AG10803 (cell line): ENCODE results near the gene COQ9.
"Not testable (repeated sequence)": the region's sequence is repeated elsewhere in the genome, so short reads cannot be mapped to it uniquely, and the experiment has no call there.

Source experiments
- DNase-seq: peaks from one replicate; pipeline ENCODE4 v3.0.0; 2010; ENCODE audit warnings: low read depth
- H3K4me3 ChIP-seq: 2 replicates; pipeline ENCODE4 v1.5.1; 2011; ENCODE audit warnings: mild to moderate bottlenecking, low read length, control low read depth
- TF ChIP-seq, protein P1 (sequence below): conservative IDR thresholded peaks from 2 replicates; pipeline ENCODE4 v1.5.1; 2011; ENCODE audit warnings: mild to moderate bottlenecking, low read length, control low read depth, inconsistent platforms

Gene COQ9

DNA sequence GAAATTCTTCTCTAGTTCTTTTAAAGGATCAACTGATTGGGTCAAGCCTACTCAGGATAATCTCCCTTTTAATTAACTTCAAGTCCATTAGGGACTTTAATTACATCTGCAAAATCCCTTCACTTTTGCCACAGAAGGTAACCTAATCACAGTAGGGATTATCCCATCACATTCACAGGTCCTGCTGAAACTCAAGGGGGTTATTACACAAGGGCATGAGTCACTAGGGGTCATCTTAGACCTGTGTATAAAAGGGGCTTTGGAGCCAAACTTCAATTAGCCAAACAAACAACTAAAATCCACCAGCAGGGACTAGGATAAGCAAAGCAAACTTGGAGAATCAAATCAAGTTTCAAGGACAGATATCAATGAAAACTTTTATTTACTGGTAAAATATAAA lies 19.5 kb upstream of the COQ9 start:
- no peak for DNase-seq
- TF ChIP-seq, protein P1, sequence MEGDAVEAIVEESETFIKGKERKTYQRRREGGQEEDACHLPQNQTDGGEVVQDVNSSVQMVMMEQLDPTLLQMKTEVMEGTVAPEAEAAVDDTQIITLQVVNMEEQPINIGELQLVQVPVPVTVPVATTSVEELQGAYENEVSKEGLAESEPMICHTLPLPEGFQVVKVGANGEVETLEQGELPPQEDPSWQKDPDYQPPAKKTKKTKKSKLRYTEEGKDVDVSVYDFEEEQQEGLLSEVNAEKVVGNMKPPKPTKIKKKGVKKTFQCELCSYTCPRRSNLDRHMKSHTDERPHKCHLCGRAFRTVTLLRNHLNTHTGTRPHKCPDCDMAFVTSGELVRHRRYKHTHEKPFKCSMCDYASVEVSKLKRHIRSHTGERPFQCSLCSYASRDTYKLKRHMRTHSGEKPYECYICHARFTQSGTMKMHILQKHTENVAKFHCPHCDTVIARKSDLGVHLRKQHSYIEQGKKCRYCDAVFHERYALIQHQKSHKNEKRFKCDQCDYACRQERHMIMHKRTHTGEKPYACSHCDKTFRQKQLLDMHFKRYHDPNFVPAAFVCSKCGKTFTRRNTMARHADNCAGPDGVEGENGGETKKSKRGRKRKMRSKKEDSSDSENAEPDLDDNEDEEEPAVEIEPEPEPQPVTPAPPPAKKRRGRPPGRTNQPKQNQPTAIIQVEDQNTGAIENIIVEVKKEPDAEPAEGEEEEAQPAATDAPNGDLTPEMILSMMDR, result no peak

DNA sequence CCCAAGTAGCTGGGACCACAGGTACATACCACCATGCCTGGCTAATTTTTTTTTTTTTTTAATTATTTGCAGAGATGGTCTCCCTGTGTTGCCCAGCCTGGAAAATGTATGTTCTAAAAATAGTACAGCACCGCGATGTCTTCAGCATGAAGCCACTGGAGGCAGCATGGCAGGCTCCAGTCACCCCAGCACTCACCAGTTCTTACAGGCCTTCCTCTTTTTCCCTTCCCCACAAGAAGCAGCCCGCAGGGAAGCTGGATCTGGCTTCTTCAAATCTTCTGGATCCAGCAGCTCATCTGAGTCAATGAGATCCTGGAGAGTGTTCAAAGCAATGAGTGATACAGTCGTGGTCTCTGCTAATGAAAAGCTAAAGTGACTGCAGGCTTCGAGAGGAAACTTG lies 16.3 kb upstream of the COQ9 start:
- TF ChIP-seq, protein P1, result no peak
- DNase-seq, result no peak
- H3K4me3 ChIP-seq, result no peak overlapping the region

More for the DNA sequence above, 19.5 kb upstream of the COQ9 start:
- no peak overlapping the region for H3K4me3 ChIP-seq

DNA sequence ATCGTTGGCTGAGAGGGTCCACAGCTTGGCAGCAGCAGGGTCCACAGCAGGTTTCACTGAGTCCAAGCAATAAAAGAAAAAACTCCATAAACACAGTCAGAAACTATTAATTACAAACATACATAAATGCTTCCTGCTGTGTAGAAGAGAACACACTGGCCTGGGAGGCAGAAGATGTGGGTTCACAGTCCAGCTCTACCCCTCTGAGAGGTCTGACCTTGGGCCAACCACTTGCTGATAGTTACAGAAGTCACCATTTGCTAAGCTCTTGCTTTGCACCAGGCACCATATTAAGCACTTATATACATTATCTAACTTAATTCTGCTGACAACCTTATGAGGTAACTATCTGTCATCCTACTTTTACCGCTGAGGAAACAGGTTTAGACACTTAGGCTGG lies 14.8 kb upstream of the COQ9 start:
- no peak for DNase-seq
- TF ChIP-seq, protein P1, result no peak
- H3K4me3 ChIP-seq, result no peak overlapping the region

DNA sequence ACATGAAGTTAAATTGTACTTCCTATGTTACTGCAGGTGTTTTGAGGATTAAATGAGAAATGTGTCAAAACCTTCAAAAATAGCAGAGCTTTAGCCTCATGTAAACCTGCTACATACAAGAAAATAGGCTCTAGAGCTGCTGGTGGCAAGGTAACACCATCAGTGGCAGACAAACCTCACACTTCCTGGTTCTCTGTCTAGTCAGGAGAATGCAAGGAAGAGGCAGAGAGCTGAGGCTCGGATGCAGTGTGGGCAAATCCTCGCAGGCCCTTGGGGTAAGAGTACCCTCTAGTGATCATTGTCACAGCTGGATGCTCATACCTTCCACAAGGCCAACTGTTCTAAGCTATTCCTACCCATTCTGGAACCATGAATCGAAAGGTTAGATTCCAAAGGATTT lies 14.3 kb upstream of the COQ9 start:
- DNase-seq, result no peak
- TF ChIP-seq, protein P1, result no peak
- no peak overlapping the region for H3K4me3 ChIP-seq

DNA sequence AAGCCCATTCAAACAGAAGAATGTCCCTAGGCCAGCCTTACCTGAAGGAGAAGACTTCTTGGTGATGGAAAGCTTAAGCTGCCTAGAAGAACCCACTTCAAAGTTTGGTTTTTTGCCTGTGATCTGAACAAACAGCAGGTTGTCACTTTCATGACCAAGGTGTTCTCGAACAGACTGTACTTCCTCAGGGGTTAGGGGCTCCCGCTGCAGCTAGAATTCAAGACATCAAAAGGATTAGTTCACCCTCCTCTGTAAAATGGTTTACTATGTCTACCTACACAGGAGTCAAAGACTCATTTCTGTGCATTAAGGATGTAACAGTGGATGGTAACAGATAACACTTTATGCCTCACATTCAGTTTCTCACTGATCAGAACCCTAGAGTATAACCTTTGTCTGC lies 13.3 kb upstream of the COQ9 start:
- H3K4me3 ChIP-seq, result no peak overlapping the region
- no peak for DNase-seq
- TF ChIP-seq, protein P1, result no peak

DNA sequence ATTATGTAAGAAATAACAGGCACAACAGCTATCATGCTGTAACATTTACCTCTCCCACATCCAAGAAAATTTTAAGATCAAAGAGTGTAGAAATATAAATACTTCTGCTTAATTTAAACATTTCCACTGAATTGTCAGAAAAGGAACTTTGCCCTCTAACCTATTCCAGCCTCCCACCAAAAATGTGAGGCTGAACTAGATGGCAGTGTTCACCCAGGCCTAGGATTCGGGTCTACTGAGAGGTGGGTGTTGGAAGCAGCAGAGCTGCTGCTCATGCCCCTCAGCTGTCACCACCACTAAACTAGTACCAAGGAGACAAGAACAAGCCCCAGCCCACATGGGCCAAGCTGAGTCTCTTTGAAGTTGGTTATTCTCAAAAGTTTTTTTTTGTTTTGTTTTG lies 11.4 kb upstream of the COQ9 start:
- no peak overlapping the region for H3K4me3 ChIP-seq
- TF ChIP-seq, protein P1, result no peak
- no peak for DNase-seq

DNA sequence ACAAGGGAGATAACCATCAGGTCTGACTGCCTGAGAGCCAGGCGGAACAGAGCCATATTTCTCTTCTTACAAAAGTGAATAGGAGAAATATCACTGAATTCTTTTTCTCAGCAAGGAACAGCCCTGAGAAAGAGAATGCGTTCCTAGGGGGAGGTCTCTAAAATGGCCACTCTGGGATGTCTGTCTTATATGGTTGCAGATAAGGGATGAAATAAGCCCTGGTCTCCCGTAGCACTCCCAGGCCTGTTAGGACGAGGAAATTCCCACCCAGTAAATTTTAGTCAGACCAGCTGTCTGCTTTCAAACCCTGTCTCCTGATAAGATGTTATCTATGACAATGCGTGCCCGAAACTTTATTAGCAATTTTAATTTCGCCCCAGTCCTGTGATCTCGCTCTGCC lies 7.3 kb upstream of the COQ9 start:
- DNase-seq, H3K4me3 ChIP-seq: not testable (repeated sequence)

DNA sequence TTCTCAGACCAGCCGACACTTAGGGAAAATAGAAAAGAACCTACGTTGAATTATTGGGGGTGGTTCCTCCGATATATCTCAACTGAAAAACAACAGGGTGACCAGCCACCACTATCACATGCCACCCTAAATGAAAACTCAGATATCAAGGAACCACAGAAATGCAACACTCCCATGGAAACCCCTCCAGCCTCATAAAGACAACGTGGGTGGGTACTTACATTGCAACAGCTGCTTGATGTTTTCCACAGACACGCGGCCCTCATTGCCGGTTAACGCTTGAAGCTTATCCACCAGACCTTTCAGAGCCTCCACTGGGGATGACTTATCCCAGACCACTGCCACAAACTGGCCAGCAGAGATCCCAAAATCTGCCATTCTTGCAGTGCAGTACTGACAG lies 6.7 kb upstream of the COQ9 start:
- H3K4me3 ChIP-seq, DNase-seq: not testable (repeated sequence)
